ENCODE data around the gene EWSR1.

Gene EWSR1

DNA sequence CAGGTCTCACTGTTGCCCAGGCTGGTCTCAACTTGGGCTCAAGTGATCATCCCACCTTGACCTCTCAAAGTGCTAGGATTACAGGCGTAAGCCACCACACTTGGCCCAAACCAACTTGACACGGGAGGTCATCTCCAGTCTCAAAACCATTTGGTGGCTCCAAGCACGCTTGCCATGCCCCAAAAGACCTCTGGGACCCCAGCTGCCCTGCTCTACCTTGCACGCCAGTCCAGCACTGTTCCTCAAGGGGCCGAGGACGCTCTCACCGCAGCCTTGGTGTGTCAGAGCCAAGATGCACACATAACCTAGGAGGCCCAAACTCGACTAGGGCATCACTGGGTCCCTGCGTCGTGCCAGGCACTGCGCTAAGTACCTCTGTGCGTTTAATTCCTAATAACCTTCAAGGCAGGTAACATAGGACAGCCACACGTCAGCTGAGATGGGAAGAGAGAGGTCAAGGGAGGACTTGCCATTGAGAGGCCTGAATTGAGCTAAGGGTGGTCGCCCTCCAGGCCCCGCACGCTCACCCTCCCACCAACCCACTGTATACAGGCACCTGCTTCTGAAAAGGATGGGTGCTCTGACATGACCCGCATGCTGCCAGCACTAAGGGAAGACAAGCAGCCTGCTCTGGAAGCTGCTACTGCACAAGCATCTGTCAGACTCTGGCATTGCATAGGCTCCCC lies 33.8 kb downstream of the EWSR1 start:
- Histone ChIP-seq H3K36me3 (ENCODE audit: insufficient read depth, low read length) (peaks cover 41% of the 10 kb centered on the region), H3K27me3 (ENCODE audit: control insufficient read depth in 1 of 2, insufficient read depth in 2 of 2, low read length in 2 of 2) (no peaks in the 10 kb centered on the region), H3K9ac (ENCODE audit: low read length) (no peak overlapping the region), H3K9me3 (ENCODE audit: low read length) (no peaks in the 10 kb centered on the region), H3K4me3 (ENCODE audit: low read depth in 1 of 2, low read length in 2 of 2) (no peak overlapping the region), H3K27ac (ENCODE audit: low read depth, low read length) (no peak overlapping the region), H3K4me1 (ENCODE audit: insufficient read depth, low read length) (peaks cover 16% of the 10 kb centered on the region)

- peaks cover 17% of the 10 kb centered on the region for H3K4me1 ChIP-seq (ENCODE audit: insufficient read depth, low read length)
- H3K4me3 ChIP-seq (ENCODE audit: low read depth in 1 of 2, low read length in 2 of 2), result no peak overlapping the region
- no peaks in the 10 kb centered on the region for H3K9me3 ChIP-seq (ENCODE audit: low read length)
- no peak overlapping the region for H3K27ac ChIP-seq (ENCODE audit: low read depth, low read length)
- no peak overlapping the region for H3K9ac ChIP-seq (ENCODE audit: low read length)
- H3K27me3 ChIP-seq (ENCODE audit: control insufficient read depth in 1 of 2, insufficient read depth in 2 of 2, low read length in 2 of 2), result no peaks in the 10 kb centered on the region
- H3K36me3 ChIP-seq (ENCODE audit: insufficient read depth, low read length), result peaks cover 37% of the 10 kb centered on the region
Observed at GRCh38 chr22:29302402-29302680, 34.3 kb downstream of the EWSR1 start.

- peaks cover 31% of the 10 kb centered on the region for H3K36me3 ChIP-seq (ENCODE audit: insufficient read depth, low read length)
- no peaks in the 10 kb centered on the region for H3K27me3 ChIP-seq (ENCODE audit: control insufficient read depth in 1 of 2, insufficient read depth in 2 of 2, low read length in 2 of 2)
- no peaks in the 10 kb centered on the region for H3K9me3 ChIP-seq (ENCODE audit: low read length)
- H3K4me3 ChIP-seq (ENCODE audit: low read depth in 1 of 2, low read length in 2 of 2), result no peak overlapping the region
- H3K9ac ChIP-seq (ENCODE audit: low read length), result no peak overlapping the region
- H3K27ac ChIP-seq (ENCODE audit: low read depth, low read length), result no peak overlapping the region
- H3K4me1 ChIP-seq (ENCODE audit: insufficient read depth, low read length), result peaks cover 22% of the 10 kb centered on the region
Observed at GRCh38 chr22:29302681-29303465, 34.8 kb downstream of the EWSR1 start.

GRCh38 chr22:29305836-29306174 lies 37.7 kb downstream of the EWSR1 start:
- H3K9ac ChIP-seq (ENCODE audit: low read length), result no peak overlapping the region

GRCh38 chr22:29306175-29306834 lies 38.2 kb downstream of the EWSR1 start, which contains the start of gene GAS2L1:
TSS of gene GAS2L1 (plus strand) at chr22:29306650. CDS start at chr22:29308106, 1,456 bp downstream.
- no peaks in the 10 kb centered on the region for H3K27me3 ChIP-seq (ENCODE audit: control insufficient read depth in 1 of 2, insufficient read depth in 2 of 2, low read length in 2 of 2)
- no peaks in the 10 kb centered on the region for H3K9me3 ChIP-seq (ENCODE audit: low read length)
- H3K4me1 ChIP-seq (ENCODE audit: insufficient read depth, low read length), result peaks cover 54% of the 10 kb centered on the region
- peaks cover 3% of the 10 kb centered on the region for H3K36me3 ChIP-seq (ENCODE audit: insufficient read depth, low read length)
- peak within 1 kb of the TSS; percentile 88 to 96 for H3K4me3 ChIP-seq (ENCODE audit: low read depth in 1 of 2, low read length in 2 of 2)
- peak within 1 kb of the TSS; percentile 65 for H3K9ac ChIP-seq (ENCODE audit: low read length)
- H3K27ac ChIP-seq (ENCODE audit: low read depth, low read length), result peak within 1 kb of the TSS; percentile 86

More at GRCh38 chr22:29305836-29306174, 37.7 kb downstream of the EWSR1 start:
- peak overlapping the region; percentile 86 for H3K27ac ChIP-seq (ENCODE audit: low read depth, low read length)
- H3K27me3 ChIP-seq (ENCODE audit: control insufficient read depth in 1 of 2, insufficient read depth in 2 of 2, low read length in 2 of 2), result no peaks in the 10 kb centered on the region
- H3K4me1 ChIP-seq (ENCODE audit: insufficient read depth, low read length), result peaks cover 49% of the 10 kb centered on the region
- no peaks in the 10 kb centered on the region for H3K9me3 ChIP-seq (ENCODE audit: low read length)
- H3K36me3 ChIP-seq (ENCODE audit: insufficient read depth, low read length), result peaks cover 8% of the 10 kb centered on the region
- H3K4me3 ChIP-seq (ENCODE audit: low read depth in 1 of 2, low read length in 2 of 2), result no peak overlapping the region

DNA sequence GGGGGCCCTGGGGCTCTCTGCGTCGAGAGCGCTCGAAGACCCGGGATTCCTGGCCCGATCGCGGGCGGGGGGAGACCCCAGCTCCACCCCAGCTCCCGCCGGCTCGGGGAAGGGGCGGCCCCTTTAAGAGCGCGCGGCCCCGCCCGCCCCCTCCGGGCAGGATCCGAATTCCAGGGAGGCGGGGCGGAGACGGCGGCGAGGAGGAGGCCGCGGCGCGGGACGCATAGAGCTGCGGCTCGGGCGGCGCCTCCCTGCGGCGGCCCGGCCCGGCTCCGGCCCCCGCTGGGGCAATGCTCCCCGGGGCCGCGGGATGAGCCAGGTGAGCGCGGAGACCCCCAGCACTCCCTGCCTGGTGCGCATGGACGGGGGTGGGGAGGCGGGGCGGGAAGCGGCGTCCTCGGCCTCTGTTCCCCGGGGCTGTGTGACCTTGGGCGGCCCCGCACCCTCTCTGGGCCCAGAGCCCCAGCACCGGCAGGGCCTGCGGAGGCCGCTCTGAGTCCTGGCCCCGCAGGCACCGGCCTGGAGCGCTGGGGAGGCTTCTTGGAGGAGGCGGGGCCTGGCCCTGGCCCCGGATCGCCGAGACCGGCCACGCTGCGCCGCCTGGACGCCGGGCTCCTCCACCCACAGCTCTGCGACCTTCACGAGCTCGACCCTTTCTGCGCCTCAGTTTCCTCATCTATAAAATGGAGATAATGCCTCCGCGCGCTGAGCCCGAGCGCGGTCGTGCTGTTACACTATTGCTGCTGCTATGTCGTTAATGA lies 38.9 kb downstream of the EWSR1 start:
- peak overlapping the region; percentile 86 for H3K27ac ChIP-seq (ENCODE audit: low read depth, low read length)

GRCh38 chr22:29307596-29308147 lies 39.6 kb downstream of the EWSR1 start:
- peak overlapping the region; percentile 86 for H3K27ac ChIP-seq (ENCODE audit: low read depth, low read length)
- H3K4me1 ChIP-seq (ENCODE audit: insufficient read depth, low read length), result peaks cover 55% of the 10 kb centered on the region
- H3K9me3 ChIP-seq (ENCODE audit: low read length), result no peaks in the 10 kb centered on the region
- H3K36me3 ChIP-seq (ENCODE audit: insufficient read depth, low read length), result no peaks in the 10 kb centered on the region
- no peaks in the 10 kb centered on the region for H3K27me3 ChIP-seq (ENCODE audit: control insufficient read depth in 1 of 2, insufficient read depth in 2 of 2, low read length in 2 of 2)
- H3K4me3 ChIP-seq (ENCODE audit: low read depth in 1 of 2, low read length in 2 of 2), result peak overlapping the region; percentile 88 to 96
- peak overlapping the region; percentile 65 for H3K9ac ChIP-seq (ENCODE audit: low read length)

More for the DNA sequence above, 38.9 kb downstream of the EWSR1 start:
- Histone ChIP-seq H3K9ac (ENCODE audit: low read length) (peak overlapping the region; percentile 65), H3K4me1 (ENCODE audit: insufficient read depth, low read length) (peaks cover 59% of the 10 kb centered on the region), H3K36me3 (ENCODE audit: insufficient read depth, low read length) (no peaks in the 10 kb centered on the region), H3K4me3 (ENCODE audit: low read depth in 1 of 2, low read length in 2 of 2) (peak overlapping the region; percentile 88 to 96), H3K9me3 (ENCODE audit: low read length) (no peaks in the 10 kb centered on the region), H3K27me3 (ENCODE audit: control insufficient read depth in 1 of 2, insufficient read depth in 2 of 2, low read length in 2 of 2) (no peaks in the 10 kb centered on the region)

GRCh38 chr22:29308148-29308790 lies 40.2 kb downstream of the EWSR1 start:
- Histone ChIP-seq H3K36me3 (ENCODE audit: insufficient read depth, low read length) (no peaks in the 10 kb centered on the region), H3K27me3 (ENCODE audit: control insufficient read depth in 1 of 2, insufficient read depth in 2 of 2, low read length in 2 of 2) (peaks cover 0 to under 1% of the 10 kb centered on the region in 2 donors), H3K4me3 (ENCODE audit: low read depth in 1 of 2, low read length in 2 of 2) (peak overlapping the region in 1 of 2 donors; percentile 88), H3K9me3 (ENCODE audit: low read length) (no peaks in the 10 kb centered on the region), H3K9ac (ENCODE audit: low read length) (peak overlapping the region; percentile 19), H3K27ac (ENCODE audit: low read depth, low read length) (peak overlapping the region; percentile 59), H3K4me1 (ENCODE audit: insufficient read depth, low read length) (peaks cover 49% of the 10 kb centered on the region)

- Histone ChIP-seq H3K9ac (ENCODE audit: low read length) (peak overlapping the region; percentile 19), H3K36me3 (ENCODE audit: insufficient read depth, low read length) (no peaks in the 10 kb centered on the region), H3K27me3 (ENCODE audit: control insufficient read depth in 1 of 2, insufficient read depth in 2 of 2, low read length in 2 of 2) (peaks cover 4 to 6% of the 10 kb centered on the region in 2 donors), H3K4me1 (ENCODE audit: insufficient read depth, low read length) (peaks cover 50% of the 10 kb centered on the region), H3K27ac (ENCODE audit: low read depth, low read length) (peak overlapping the region; percentile 59), H3K4me3 (ENCODE audit: low read depth in 1 of 2, low read length in 2 of 2) (peak overlapping the region in 1 of 2 donors; percentile 19), H3K9me3 (ENCODE audit: low read length) (no peaks in the 10 kb centered on the region)
Observed at GRCh38 chr22:29308791-29309262, 40.8 kb downstream of the EWSR1 start.

GRCh38 chr22:29309332-29310064 lies 41.4 kb downstream of the EWSR1 start:
- Histone ChIP-seq H3K4me1 (ENCODE audit: insufficient read depth, low read length) (peaks cover 57% of the 10 kb centered on the region), H3K4me3 (ENCODE audit: low read depth in 1 of 2, low read length in 2 of 2) (peak overlapping the region in 1 of 2 donors; percentile 19), H3K9ac (ENCODE audit: low read length) (peak overlapping the region; percentile 19), H3K36me3 (ENCODE audit: insufficient read depth, low read length) (no peaks in the 10 kb centered on the region), H3K9me3 (ENCODE audit: low read length) (no peaks in the 10 kb centered on the region), H3K27me3 (ENCODE audit: control insufficient read depth in 1 of 2, insufficient read depth in 2 of 2, low read length in 2 of 2) (peaks cover 11 to 13% of the 10 kb centered on the region in 2 donors), H3K27ac (ENCODE audit: low read depth, low read length) (peak overlapping the region; percentile 59)

All from muscle layer of colon (tissue), 2 donors.